A673 (cell line): ENCODE results near the gene HELZ. TPM values are rescaled to one million over a fixed set of nuclear protein-coding genes. Genes with fewer than 3 reads are reported as not detected.

Experiments used
- BruUV-seq: library from RNA; stranded (reverse); fragments of 400-500 nt; replicated peaks from 2 replicates; lab custom pipeline; 2021; lab: Mats Ljungman, UMichigan
- CTCF ChIA-PET: fragments of 300-600 bp; sonication (Branson Sonifier 250); formaldehyde crosslinking; loops from one replicate; lab custom pipeline; 2022; ENCODE audit warnings: antibody characterized with exemption; lab: Charles Lee
- POLR2A ChIA-PET: fragments of 300-600 bp; sonication (Branson Sonifier 250); formaldehyde crosslinking; loops from one replicate; lab custom pipeline; 2022; ENCODE audit warnings: antibody characterized with exemption; ENCODE audit not compliant: low non-redundant PET; lab: Charles Lee
- DNase-seq: peaks from one replicate; pipeline ENCODE4 v3.0.0-alpha.2; 2015; ENCODE audit warnings: low spot score
- H3K27ac ChIP-seq: fragments of 200-600 bp; sonication (generic); 2 replicates; pipeline ENCODE4 v1.5.1; 2016; ENCODE audit warnings: mixed run types, low read depth, mild to moderate bottlenecking, mixed read lengths, antibody characterized with exemption, low read length; ENCODE audit not compliant: poor library complexity, severe bottlenecking
- H3K27me3 ChIP-seq: fragments of 200-600 bp; sonication (generic); replicated peaks from 2 replicates; pipeline ENCODE4 v1.6.1; 2017; ENCODE audit warnings: mixed run types, low read depth, mild to moderate bottlenecking, mixed read lengths, antibody characterized with exemption, low read length; ENCODE audit not compliant: insufficient read depth, poor library complexity
- H3K36me3 ChIP-seq: fragments of 200-600 bp; sonication (generic); 2 replicates; pipeline ENCODE4 v1.6.1; 2016; ENCODE audit warnings: mixed run types, mild to moderate bottlenecking, mixed read lengths, antibody characterized with exemption, low read length; ENCODE audit not compliant: insufficient read depth, poor library complexity, severe bottlenecking
- H3K4me1 ChIP-seq: fragments of 200-600 bp; sonication (generic); 2 replicates; pipeline ENCODE4 v1.6.1; 2017; ENCODE audit warnings: mixed run types, mild to moderate bottlenecking, mixed read lengths, antibody characterized with exemption, low read length; ENCODE audit not compliant: insufficient read depth, poor library complexity, severe bottlenecking
- H3K4me3 ChIP-seq: fragments of 200-600 bp; sonication (generic); 2 replicates; pipeline ENCODE4 v1.5.1; 2016; ENCODE audit warnings: low read depth, mixed run types, mild to moderate bottlenecking, mixed read lengths, low read length; ENCODE audit not compliant: poor library complexity, severe bottlenecking
- H3K9me3 ChIP-seq: fragments of 200-600 bp; sonication (generic); 2 replicates; pipeline ENCODE4 v1.6.1; 2016; ENCODE audit warnings: mixed run types, low read depth, mild to moderate bottlenecking, mixed read lengths, antibody characterized with exemption, low read length; ENCODE audit not compliant: poor library complexity, severe bottlenecking
- CTCF ChIP-seq: fragments of 300-800, 200-600 bp; sonication (generic); conservative IDR thresholded peaks from 2 replicates; pipeline ENCODE4 v1.5.1; 2017; ENCODE audit warnings: low read depth, mild to moderate bottlenecking, antibody characterized with exemption, low read length, moderate library complexity, mixed read lengths
- EZH2 ChIP-seq: fragments of 200-600 bp; sonication (generic); IDR thresholded peaks from 2 replicates; pipeline ENCODE4 v1.6.1; 2017; ENCODE audit warnings: borderline replicate concordance, low read depth, mild to moderate bottlenecking, mixed read lengths, antibody characterized with exemption, low read length; ENCODE audit not compliant: poor library complexity, severe bottlenecking
- intact Hi-C: fragments of 100-400 bp; cut with micrococcal nuclease; formaldehyde crosslinking; loops from one replicate; pipeline ENCODE4 v1.10.0; 2022; ENCODE audit not compliant: unreplicated experiment
- total RNA-seq: library from RNA; stranded (reverse); gene quantifications from 2 replicates; pipeline ENCODE4 v1.2.3, GENCODE V29; 2021

The HELZ gene
- total RNA-seq, 1 experiment from 2014 or later = 57.3 TPM

- Histone ChIP-seq H3K27ac (peak overlapping the region; percentile 53), H3K27me3 (no peaks in the 10 kb centered on the region), H3K4me3 (no peak overlapping the region), H3K4me1 (peaks cover 30% of the 10 kb centered on the region), H3K9me3 (no peaks in the 10 kb centered on the region), H3K36me3 (no peaks in the 10 kb centered on the region)
- intact Hi-C loops = no loop called here
- CTCF ChIA-PET = no interaction called here
- BruUV-seq = no TSS peak
- POLR2A ChIA-PET = no interaction called here
- DNase-seq = no peak
- TF ChIP-seq CTCF (no peak), EZH2 (no peak)
Observed at GRCh38 chr17:67212231-67212630, 32.8 kb downstream of the HELZ start.

GRCh38 chr17:67211742-67212141 is 33.3 kb downstream of the HELZ start:
- H3K4me3 ChIP-seq = no peak overlapping the region
- H3K36me3 ChIP-seq = no peaks in the 10 kb centered on the region
- no peak overlapping the region for H3K27ac ChIP-seq
- H3K4me1 ChIP-seq = peaks cover 30% of the 10 kb centered on the region
- no peaks in the 10 kb centered on the region for H3K9me3 ChIP-seq
- TF ChIP-seq CTCF (no peak), EZH2 (no peak)
- intact Hi-C loops = no loop called here
- ChIA-PET POLR2A (no interaction called here), CTCF (no interaction called here)
- no TSS peak for BruUV-seq
- DNase-seq = no peak
- H3K27me3 ChIP-seq = no peaks in the 10 kb centered on the region

GRCh38 chr17:67210915-67211314 is 34.1 kb downstream of the HELZ start:
- no peaks in the 10 kb centered on the region for H3K36me3 ChIP-seq
- H3K9me3 ChIP-seq = no peaks in the 10 kb centered on the region
- no TSS peak for BruUV-seq
- no peak for DNase-seq
- CTCF ChIA-PET = no interaction called here
- H3K4me1 ChIP-seq = peaks cover 27% of the 10 kb centered on the region
- no peak overlapping the region for H3K27ac ChIP-seq
- intact Hi-C loops = no loop called here
- H3K27me3 ChIP-seq = no peaks in the 10 kb centered on the region
- TF ChIP-seq CTCF = no peak
- no peak for TF ChIP-seq EZH2
- no peak overlapping the region for H3K4me3 ChIP-seq
- POLR2A ChIA-PET = no interaction called here
